ENCODE results near the gene MYADM. TPM values are rescaled to one million over a fixed set of nuclear protein-coding genes. Genes with fewer than 3 reads are reported as not detected.

Gene MYADM
- total RNA-seq, 2 donors from 2014 or later: 112 to 157 TPM

DNA sequence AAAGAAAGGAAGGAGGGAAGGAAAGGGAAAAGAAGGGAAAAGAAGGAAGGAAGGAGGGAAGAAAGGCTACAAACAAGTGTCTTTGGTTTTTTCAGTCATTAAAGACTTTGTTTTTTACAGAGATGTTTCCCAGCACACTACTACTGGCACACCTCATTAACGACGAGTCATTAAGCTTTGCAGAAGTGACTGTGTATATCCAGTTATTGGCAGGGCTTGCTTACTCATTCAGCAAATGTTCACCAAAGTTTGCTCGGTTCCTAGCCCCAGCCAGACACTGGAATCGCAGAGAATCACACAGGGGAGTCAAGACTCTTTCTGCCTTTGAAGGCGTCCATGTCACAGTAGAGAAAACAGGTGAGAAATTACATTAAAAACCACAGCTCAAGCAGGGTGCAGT lies 47.8 kb upstream of the MYADM start:
- no peaks in the 10 kb centered on the region for H3K4me1 Mint-ChIP-seq
- Histone ChIP-seq H3K9me3 (ENCODE audit: control insufficient read depth, low read length) (no peaks in the 10 kb centered on the region), H3K36me3 (ENCODE audit: control insufficient read depth, insufficient read depth, low read length) (no peaks in the 10 kb centered on the region), H3K27me3 (ENCODE audit: control insufficient read depth, insufficient read depth, low read length, poor library complexity, severe bottlenecking) (no peaks in the 10 kb centered on the region), H3K4me3 (ENCODE audit: low read length) (no peak overlapping the region), H3K4me1 (ENCODE audit: control insufficient read depth, insufficient read depth, low read length) (no peaks in the 10 kb centered on the region), H3K9ac (ENCODE audit: extremely low read depth, low read length, poor library complexity, severe bottlenecking) (no peak overlapping the region), H3K27ac (ENCODE audit: low read depth, low read length) (no peak overlapping the region)
- H3K4me3 Mint-ChIP-seq: no peak overlapping the region
- no peak for TF ChIP-seq CTCF (conservative IDR thresholded peaks at IDR 0.05)
- H3K27me3 Mint-ChIP-seq (ENCODE audit: insufficient read depth): no peaks in the 10 kb centered on the region
- no peak for DNase-seq
- WGBS, 2 experiments (ENCODE audit: insufficient coverage in 1 of 2, insufficient read length in 1 of 2): 89 to 97% methylated on average over 5 of the region's 5 CpGs
- no peaks in the 10 kb centered on the region for H3K9me3 Mint-ChIP-seq
- H3K36me3 Mint-ChIP-seq (ENCODE audit: low read depth): no peaks in the 10 kb centered on the region
- no peak overlapping the region for H3K27ac Mint-ChIP-seq

DNA sequence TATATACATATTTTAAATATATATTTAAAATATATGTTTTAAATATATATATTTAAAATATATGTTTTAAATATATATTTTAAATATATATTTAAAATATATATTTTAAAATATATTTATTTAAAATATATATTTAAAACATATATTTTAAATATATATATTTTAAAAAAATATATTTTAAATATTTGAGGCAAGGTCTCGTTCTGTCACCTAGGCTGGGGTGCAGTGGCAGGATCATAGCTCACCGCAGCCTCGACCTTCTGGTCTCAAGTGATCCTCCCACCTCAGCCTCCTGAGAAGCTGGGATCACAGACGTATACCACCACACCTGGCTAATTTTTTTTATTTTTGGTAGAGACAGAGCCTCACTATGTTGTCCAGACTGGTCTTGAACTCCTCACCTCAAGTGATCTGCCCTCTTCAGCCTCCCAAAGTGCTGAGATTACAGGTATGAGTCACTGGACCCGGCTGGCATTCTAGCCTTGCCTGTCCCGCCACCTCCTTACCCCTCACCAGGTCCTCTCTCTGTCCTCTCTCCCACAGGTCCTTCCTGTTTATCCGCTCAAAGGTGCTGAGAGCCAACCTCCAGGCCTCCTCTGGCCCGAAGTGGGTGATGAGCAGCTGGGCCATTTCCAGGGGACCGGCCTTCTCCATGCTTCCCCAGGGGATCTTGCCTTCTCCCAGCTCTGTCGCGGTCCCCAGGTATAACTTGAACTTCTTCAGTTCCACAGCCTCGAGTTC lies 44.1 kb upstream of the MYADM start:
- Mint-ChIP-seq H3K9me3 (no peaks in the 10 kb centered on the region), H3K27ac (peak overlapping the region; percentile 62), H3K27me3 (ENCODE audit: insufficient read depth) (no peaks in the 10 kb centered on the region), H3K4me1 (no peaks in the 10 kb centered on the region), H3K4me3 (no peak overlapping the region), H3K36me3 (ENCODE audit: low read depth) (no peaks in the 10 kb centered on the region)
- no peak overlapping the region for H3K27ac ChIP-seq (ENCODE audit: low read depth, low read length)
- H3K4me3 ChIP-seq (ENCODE audit: low read length): no peak overlapping the region
- no peaks in the 10 kb centered on the region for H3K36me3 ChIP-seq (ENCODE audit: control insufficient read depth, insufficient read depth, low read length)
- no peak overlapping the region for H3K9ac ChIP-seq (ENCODE audit: extremely low read depth, low read length, poor library complexity, severe bottlenecking)
- no peak for TF ChIP-seq CTCF (conservative IDR thresholded peaks at IDR 0.05)
- no peak for DNase-seq
- no peaks in the 10 kb centered on the region for H3K27me3 ChIP-seq (ENCODE audit: control insufficient read depth, insufficient read depth, low read length, poor library complexity, severe bottlenecking)
- H3K9me3 ChIP-seq (ENCODE audit: control insufficient read depth, low read length): no peaks in the 10 kb centered on the region
- no peaks in the 10 kb centered on the region for H3K4me1 ChIP-seq (ENCODE audit: control insufficient read depth, insufficient read depth, low read length)
- 85 to 97% methylated on average over 4 to 12 of the region's 12 CpGs for WGBS, 2 experiments (ENCODE audit: insufficient coverage in 1 of 2, insufficient read length in 1 of 2)

GRCh38 chr19:53824134-53824611 lies 43.5 kb upstream of the MYADM start, which contains the start of gene NLRP12:
NLRP12 (minus strand) TSS chr19:53824314; CDS start chr19:53824174, 140 bp downstream.
- Mint-ChIP-seq H3K36me3 (ENCODE audit: low read depth) (no peaks in the 10 kb centered on the region), H3K9me3 (no peaks in the 10 kb centered on the region), H3K27me3 (ENCODE audit: insufficient read depth) (no peaks in the 10 kb centered on the region), H3K27ac (peak within 1 kb of the TSS; percentile 62), H3K4me1 (no peaks in the 10 kb centered on the region), H3K4me3 (no peak within 1 kb of the TSS)
- Histone ChIP-seq H3K27ac (ENCODE audit: low read depth, low read length) (no peak within 1 kb of the TSS), H3K27me3 (ENCODE audit: control insufficient read depth, insufficient read depth, low read length, poor library complexity, severe bottlenecking) (no peaks in the 10 kb centered on the region), H3K9ac (ENCODE audit: extremely low read depth, low read length, poor library complexity, severe bottlenecking) (no peak within 1 kb of the TSS), H3K4me3 (ENCODE audit: low read length) (no peak within 1 kb of the TSS), H3K9me3 (ENCODE audit: control insufficient read depth, low read length) (no peaks in the 10 kb centered on the region), H3K36me3 (ENCODE audit: control insufficient read depth, insufficient read depth, low read length) (no peaks in the 10 kb centered on the region), H3K4me1 (ENCODE audit: control insufficient read depth, insufficient read depth, low read length) (no peaks in the 10 kb centered on the region)
- no peak for TF ChIP-seq CTCF (conservative IDR thresholded peaks at IDR 0.05)
- WGBS, 2 experiments (ENCODE audit: insufficient coverage in 1 of 2, insufficient read length in 1 of 2): 60 to 90% methylated on average over 2 to 14 of the region's 14 CpGs
- DNase-seq: no peak

All from endodermal cell (in vitro differentiated cells).